HepG2 (cell line): ENCODE data around the gene EXOC7. TPM values are rescaled to one million over a fixed set of nuclear protein-coding genes. Genes with fewer than 3 reads are reported as not detected.

ENCODE experiments used
- AKAP8 ChIP-seq: sonication (generic); formaldehyde crosslinking; IDR thresholded peaks from 2 replicates; pipeline ENCODE4 v1.5.1; 2020; ENCODE audit warnings: mild to moderate bottlenecking, missing genetic modification reagents
- BORCS8-MEF2B ChIP-seq: sonication (generic); formaldehyde crosslinking; IDR thresholded peaks from 2 replicates; pipeline ENCODE4 v1.8.0; 2022; ENCODE audit warnings: mild to moderate bottlenecking, missing genetic modification reagents
- EP300 ChIP-seq, 3 experiments: sonication (generic) in 1 of 3; formaldehyde crosslinking in 1 of 3; IDR thresholded peaks; 2 replicates each; pipeline versions ENCODE4 v1.5.1 to v1.6.1; 2011 to 2020; ENCODE audit warnings: low read depth in 2 of 3, low read length in 2 of 3, borderline replicate concordance in 1 of 3, improper control_type of control experiment in 1 of 3, mild to moderate bottlenecking in 1 of 3, missing genetic modification reagents in 1 of 3, moderate library complexity in 1 of 3
- GABPA ChIP-seq, 2 experiments: IDR thresholded peaks; 2 replicates each; pipeline ENCODE4 v1.6.1; 2011 to 2016; ENCODE audit warnings: low read depth in 2 of 2, low read length in 1 of 2, missing biosample characterization in 1 of 2, missing genetic modification characterization in 1 of 2
- GABPB1 ChIP-seq: IDR thresholded peaks from 2 replicates; pipeline ENCODE4 v1.6.1; 2016; ENCODE audit warnings: mild to moderate bottlenecking, missing genetic modification reagents, moderate library complexity, missing compliant biosample characterization
- HES4 ChIP-seq: sonication (generic); formaldehyde crosslinking; IDR thresholded peaks from 2 replicates; pipeline ENCODE4 v1.9.0; 2021; ENCODE audit warnings: mild to moderate bottlenecking, missing genetic modification reagents, borderline replicate concordance
- NCOA2 ChIP-seq: sonication (generic); formaldehyde crosslinking; IDR thresholded peaks from 2 replicates; pipeline ENCODE4 v1.8.0; 2022; ENCODE audit warnings: inconsistent platforms
- NR2C2 ChIP-seq: sonication (generic); formaldehyde crosslinking; IDR thresholded peaks from 2 replicates; pipeline ENCODE4 v1.4.0; 2020; ENCODE audit warnings: missing genetic modification reagents, mild to moderate bottlenecking, moderate library complexity, borderline replicate concordance
- PHF8 ChIP-seq: sonication (generic); formaldehyde crosslinking; IDR thresholded peaks from 2 replicates; pipeline ENCODE4 v1.5.0; 2020; ENCODE audit warnings: missing genetic modification reagents
- ZNF160 ChIP-seq: sonication (generic); formaldehyde crosslinking; IDR thresholded peaks from 2 replicates; pipeline ENCODE4 v1.8.0; 2022; ENCODE audit warnings: mild to moderate bottlenecking, inconsistent platforms, missing genetic modification reagents
- ZNF263 ChIP-seq: sonication (generic); formaldehyde crosslinking; IDR thresholded peaks from 2 replicates; pipeline ENCODE4 v1.4.0; 2020; ENCODE audit warnings: missing genetic modification reagents
- ZNF737 ChIP-seq: sonication (generic); formaldehyde crosslinking; IDR thresholded peaks from 2 replicates; pipeline ENCODE4 v1.5.0; 2020; ENCODE audit warnings: missing genetic modification reagents, mild to moderate bottlenecking, borderline replicate concordance
- ZNF781 ChIP-seq: sonication (generic); formaldehyde crosslinking; IDR thresholded peaks from 2 replicates; pipeline ENCODE4 v1.5.1; 2020; ENCODE audit warnings: borderline replicate concordance, mild to moderate bottlenecking, missing genetic modification reagents; ENCODE audit errors: not compliant biosample characterization
- ZNF839 ChIP-seq: sonication (generic); formaldehyde crosslinking; IDR thresholded peaks from 2 replicates; pipeline ENCODE4 v1.4.0; 2020; ENCODE audit warnings: missing genetic modification reagents, mild to moderate bottlenecking, borderline replicate concordance
- polyA plus RNA-seq, 8 experiments: library from polyadenylated mRNA; depleted of rRNA in 3 of 8; stranded (reverse) in 7 of 8; unstranded in 1 of 8; fragments of >200 nt; fragmentation: Illumina TruSeq in 4 of 8; extraction: Trizol in 4 of 8; gene quantifications; 2 replicates each; pipeline versions ENCODE4 v1.2.1 to v1.2.3, GENCODE V29; 2011 to 2016; ENCODE audit warnings: low read depth in 4 of 8, missing spikeins in 1 of 8, mixed read lengths in 1 of 8; ENCODE audit not compliant: insufficient read depth in 1 of 8
- total RNA-seq, 5 experiments: library from RNA; depleted of rRNA; stranded (reverse); fragments of >200 nt; fragmentation: Illumina TruSeq; extraction: Trizol; gene quantifications; 2 replicates each; pipeline ENCODE4 v1.2.3, GENCODE V29; 2016; ENCODE audit warnings: low read depth in 1 of 5
- TF ChIP-seq, protein P1 (sequence below): sonication (generic); formaldehyde crosslinking; IDR thresholded peaks from 2 replicates; pipeline ENCODE4 v1.4.0; 2020; ENCODE audit warnings: mild to moderate bottlenecking, missing genetic modification reagents
- TF ChIP-seq, protein P2 (sequence below): sonication (generic); formaldehyde crosslinking; conservative IDR thresholded peaks from 2 replicates; pipeline ENCODE4 v1.4.0; 2020; ENCODE audit warnings: mild to moderate bottlenecking, missing genetic modification reagents, moderate library complexity
- TF ChIP-seq, protein P3 (sequence below): sonication (generic); formaldehyde crosslinking; IDR thresholded peaks from 2 replicates; pipeline ENCODE4 v1.5.1; 2020; ENCODE audit warnings: mild to moderate bottlenecking, missing genetic modification reagents
- TF ChIP-seq, protein P4 (sequence below): sonication (generic); formaldehyde crosslinking; IDR thresholded peaks from 2 replicates; pipeline ENCODE4 v1.8.0; 2022; ENCODE audit warnings: missing genetic modification reagents, mild to moderate bottlenecking, moderate library complexity, borderline replicate concordance

The EXOC7 gene
- total and polyA plus RNA-seq, 2 of the 13 experiments (the other 11 are each of a cell fraction or from before 2014, with no cell fraction given) = 86.9 to 116 TPM

DNA sequence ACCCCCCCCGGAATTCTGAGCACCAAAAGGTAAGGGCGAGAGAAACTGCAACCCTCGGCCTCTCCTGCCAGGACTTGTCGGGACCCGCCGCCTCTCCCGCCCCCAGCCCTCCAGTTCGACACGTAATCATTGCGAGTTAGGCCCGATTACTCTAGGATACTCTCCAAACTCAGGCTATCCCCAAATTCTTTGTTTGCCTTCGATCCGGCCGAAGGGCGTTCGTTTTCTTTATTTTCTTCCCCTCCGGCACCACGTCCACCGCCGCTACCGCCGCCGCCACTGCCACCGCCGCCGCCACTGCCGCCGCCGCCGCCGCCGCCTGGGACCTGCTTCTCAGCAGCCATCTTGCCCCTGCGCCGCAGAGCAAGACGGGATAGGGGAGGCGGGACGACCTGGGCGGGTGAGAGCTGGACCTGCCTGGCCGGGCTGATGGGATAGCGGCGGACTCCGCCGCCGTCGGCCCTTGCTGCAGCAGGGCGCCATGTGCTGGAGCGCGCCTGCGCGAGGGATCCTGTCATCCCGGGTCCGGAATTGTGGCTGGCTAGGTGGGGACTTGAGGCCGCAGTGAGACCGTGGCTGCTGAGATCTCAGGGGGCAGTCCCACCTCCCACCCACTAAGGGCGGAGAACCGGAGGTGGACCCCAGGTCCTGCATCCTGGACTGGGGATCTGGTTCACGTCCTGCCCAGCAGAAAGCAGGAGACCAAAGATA lies 31.3 kb downstream of the EXOC7 start, which contains the start of gene SRP68 (continued):
- TF ChIP-seq NCOA2 (CRISPR knock-in tag) (peak; percentile 60; the same call in 1 of the 2 replicates), EP300 (IDR thresholded peaks at IDR 0.05; ENCODE audit: low read depth in 2 of 2, low read length in 2 of 2) (no peak), EP300 (CRISPR knock-in tag; IDR thresholded peaks at IDR 0.05; ENCODE audit: borderline replicate concordance) (no peak; the same call in 1 of the 2 replicates), NR2C2 (CRISPR knock-in tag) (peak; percentile 95), ZNF263 (CRISPR knock-in tag) (no peak; the same call in none of the 2 replicates), AKAP8 (peak; percentile 87; the same call in 1 of the 2 replicates), ZNF160 (no peak), PHF8 (peak; percentile 94), GABPA (IDR thresholded peaks at IDR 0.05; ENCODE audit: low read depth, low read length) (no peak), GABPA (CRISPR knock-in tag; IDR thresholded peaks at IDR 0.05; ENCODE audit: low read depth) (peak; percentile 56; the same call in 1 of the 2 replicates), BORCS8-MEF2B (CRISPR knock-in tag) (peak; percentile 97), HES4 (CRISPR knock-in tag) (peak; percentile 95), GABPB1 (CRISPR knock-in tag) (peak; percentile 92), ZNF839 (CRISPR knock-in tag) (no peak), ZNF737 (CRISPR knock-in tag) (no peak), ZNF781 (CRISPR knock-in tag) (peak; percentile 75)
- TF ChIP-seq, protein P1, sequence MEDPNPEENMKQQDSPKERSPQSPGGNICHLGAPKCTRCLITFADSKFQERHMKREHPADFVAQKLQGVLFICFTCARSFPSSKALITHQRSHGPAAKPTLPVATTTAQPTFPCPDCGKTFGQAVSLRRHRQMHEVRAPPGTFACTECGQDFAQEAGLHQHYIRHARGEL (CRISPR knock-in tag) = no peak; the same call in 1 of the 2 replicates
- TF ChIP-seq, protein P2, sequence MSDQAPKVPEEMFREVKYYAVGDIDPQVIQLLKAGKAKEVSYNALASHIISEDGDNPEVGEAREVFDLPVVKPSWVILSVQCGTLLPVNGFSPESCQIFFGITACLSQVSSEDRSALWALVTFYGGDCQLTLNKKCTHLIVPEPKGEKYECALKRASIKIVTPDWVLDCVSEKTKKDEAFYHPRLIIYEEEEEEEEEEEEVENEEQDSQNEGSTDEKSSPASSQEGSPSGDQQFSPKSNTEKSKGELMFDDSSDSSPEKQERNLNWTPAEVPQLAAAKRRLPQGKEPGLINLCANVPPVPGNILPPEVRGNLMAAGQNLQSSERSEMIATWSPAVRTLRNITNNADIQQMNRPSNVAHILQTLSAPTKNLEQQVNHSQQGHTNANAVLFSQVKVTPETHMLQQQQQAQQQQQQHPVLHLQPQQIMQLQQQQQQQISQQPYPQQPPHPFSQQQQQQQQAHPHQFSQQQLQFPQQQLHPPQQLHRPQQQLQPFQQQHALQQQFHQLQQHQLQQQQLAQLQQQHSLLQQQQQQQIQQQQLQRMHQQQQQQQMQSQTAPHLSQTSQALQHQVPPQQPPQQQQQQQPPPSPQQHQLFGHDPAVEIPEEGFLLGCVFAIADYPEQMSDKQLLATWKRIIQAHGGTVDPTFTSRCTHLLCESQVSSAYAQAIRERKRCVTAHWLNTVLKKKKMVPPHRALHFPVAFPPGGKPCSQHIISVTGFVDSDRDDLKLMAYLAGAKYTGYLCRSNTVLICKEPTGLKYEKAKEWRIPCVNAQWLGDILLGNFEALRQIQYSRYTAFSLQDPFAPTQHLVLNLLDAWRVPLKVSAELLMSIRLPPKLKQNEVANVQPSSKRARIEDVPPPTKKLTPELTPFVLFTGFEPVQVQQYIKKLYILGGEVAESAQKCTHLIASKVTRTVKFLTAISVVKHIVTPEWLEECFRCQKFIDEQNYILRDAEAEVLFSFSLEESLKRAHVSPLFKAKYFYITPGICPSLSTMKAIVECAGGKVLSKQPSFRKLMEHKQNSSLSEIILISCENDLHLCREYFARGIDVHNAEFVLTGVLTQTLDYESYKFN (CRISPR knock-in tag) = peak; percentile 62
- TF ChIP-seq, protein P3, sequence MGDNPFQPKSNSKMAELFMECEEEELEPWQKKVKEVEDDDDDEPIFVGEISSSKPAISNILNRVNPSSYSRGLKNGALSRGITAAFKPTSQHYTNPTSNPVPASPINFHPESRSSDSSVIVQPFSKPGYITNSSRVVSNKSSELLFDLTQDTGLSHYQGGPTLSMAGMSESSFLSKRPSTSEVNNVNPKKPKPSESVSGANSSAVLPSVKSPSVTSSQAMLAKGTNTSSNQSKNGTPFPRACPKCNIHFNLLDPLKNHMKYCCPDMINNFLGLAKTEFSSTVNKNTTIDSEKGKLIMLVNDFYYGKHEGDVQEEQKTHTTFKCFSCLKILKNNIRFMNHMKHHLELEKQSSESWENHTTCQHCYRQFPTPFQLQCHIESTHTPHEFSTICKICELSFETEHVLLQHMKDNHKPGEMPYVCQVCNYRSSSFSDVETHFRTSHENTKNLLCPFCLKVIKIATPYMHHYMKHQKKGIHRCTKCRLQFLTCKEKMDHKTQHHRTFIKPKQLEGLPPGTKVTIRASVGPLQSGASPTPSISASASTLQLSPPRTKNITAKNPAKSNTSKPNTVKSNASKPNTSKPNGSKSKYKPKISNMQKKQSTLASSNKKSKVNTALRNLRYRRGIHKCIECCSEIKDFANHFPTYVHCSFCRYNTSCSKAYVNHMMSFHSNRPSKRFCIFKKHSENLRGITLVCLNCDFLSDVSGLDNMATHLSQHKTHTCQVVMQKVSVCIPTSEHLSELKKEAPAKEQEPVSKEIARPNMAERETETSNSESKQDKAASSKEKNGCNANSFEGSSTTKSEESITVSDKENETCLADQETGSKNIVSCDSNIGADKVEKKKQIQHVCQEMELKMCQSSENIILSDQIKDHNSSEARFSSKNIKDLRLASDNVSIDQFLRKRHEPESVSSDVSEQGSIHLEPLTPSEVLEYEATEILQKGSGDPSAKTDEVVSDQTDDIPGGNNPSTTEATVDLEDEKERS (CRISPR knock-in tag) = no peak
- TF ChIP-seq, protein P4, sequence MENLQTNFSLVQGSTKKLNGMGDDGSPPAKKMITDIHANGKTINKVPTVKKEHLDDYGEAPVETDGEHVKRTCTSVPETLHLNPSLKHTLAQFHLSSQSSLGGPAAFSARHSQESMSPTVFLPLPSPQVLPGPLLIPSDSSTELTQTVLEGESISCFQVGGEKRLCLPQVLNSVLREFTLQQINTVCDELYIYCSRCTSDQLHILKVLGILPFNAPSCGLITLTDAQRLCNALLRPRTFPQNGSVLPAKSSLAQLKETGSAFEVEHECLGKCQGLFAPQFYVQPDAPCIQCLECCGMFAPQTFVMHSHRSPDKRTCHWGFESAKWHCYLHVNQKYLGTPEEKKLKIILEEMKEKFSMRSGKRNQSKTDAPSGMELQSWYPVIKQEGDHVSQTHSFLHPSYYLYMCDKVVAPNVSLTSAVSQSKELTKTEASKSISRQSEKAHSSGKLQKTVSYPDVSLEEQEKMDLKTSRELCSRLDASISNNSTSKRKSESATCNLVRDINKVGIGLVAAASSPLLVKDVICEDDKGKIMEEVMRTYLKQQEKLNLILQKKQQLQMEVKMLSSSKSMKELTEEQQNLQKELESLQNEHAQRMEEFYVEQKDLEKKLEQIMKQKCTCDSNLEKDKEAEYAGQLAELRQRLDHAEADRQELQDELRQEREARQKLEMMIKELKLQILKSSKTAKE = no peak; the same call in none of the 2 replicates
